Lower leg skin (tissue), 4 donors: ENCODE measurements around the gene GARS1. TPM values are rescaled to one million over a fixed set of nuclear protein-coding genes. Genes with fewer than 3 reads are reported as not detected.

Experiments
- DNase-seq, 2 donors: peaks; one replicate each; pipeline ENCODE4 v3.0.0-alpha.2; 2019; ENCODE audit warnings: low spot score in 2 of 2
- H3K4me3 ChIP-seq: fragments of 200-600 bp; sonication (generic); 2 replicates; pipeline ENCODE4 v1.5.1; 2017; ENCODE audit warnings: mild to moderate bottlenecking, low read depth; ENCODE audit not compliant: poor library complexity, severe bottlenecking
- POLR2A ChIP-seq, 2 donors: fragments of 450-650 bp; IDR thresholded peaks; one replicate each; pipeline ENCODE4 v1.6.1; 2016 to 2017; ENCODE audit warnings: antibody characterized with exemption in 2 of 2, mild to moderate bottlenecking in 1 of 2, moderate library complexity in 1 of 2
- WGBS, 2 donors: methylation state at CpG; one replicate each; pipeline ENCODE4 v1.1.5; 2018; 5-methylcytosine and 5-hydroxymethylcytosine counted together
- intact Hi-C: fragments of 100-400 bp; cut with DNase I; formaldehyde crosslinking; loops from one replicate; pipeline ENCODE4 v1.15.0; 2023; ENCODE audit warnings: low total_unique reads
- total RNA-seq, 4 donors: library from RNA; depleted of rRNA; stranded (reverse); fragments of >200 nt; gene quantifications; one replicate each; pipeline ENCODE4 v1.1.0, GENCODE V29; 2016
- TF ChIP-seq, protein P1 (sequence below), 3 donors: fragments of 450-650 bp; IDR thresholded peaks; one replicate each; pipeline ENCODE4 v1.5.1; 2016; ENCODE audit warnings: antibody characterized with exemption in 3 of 3, mild to moderate bottlenecking in 3 of 3, moderate library complexity in 2 of 3

The GARS1 gene
- total RNA-seq, 4 donors from 2014 or later, result 73.2 to 107 (median 99.8) TPM

DNA sequence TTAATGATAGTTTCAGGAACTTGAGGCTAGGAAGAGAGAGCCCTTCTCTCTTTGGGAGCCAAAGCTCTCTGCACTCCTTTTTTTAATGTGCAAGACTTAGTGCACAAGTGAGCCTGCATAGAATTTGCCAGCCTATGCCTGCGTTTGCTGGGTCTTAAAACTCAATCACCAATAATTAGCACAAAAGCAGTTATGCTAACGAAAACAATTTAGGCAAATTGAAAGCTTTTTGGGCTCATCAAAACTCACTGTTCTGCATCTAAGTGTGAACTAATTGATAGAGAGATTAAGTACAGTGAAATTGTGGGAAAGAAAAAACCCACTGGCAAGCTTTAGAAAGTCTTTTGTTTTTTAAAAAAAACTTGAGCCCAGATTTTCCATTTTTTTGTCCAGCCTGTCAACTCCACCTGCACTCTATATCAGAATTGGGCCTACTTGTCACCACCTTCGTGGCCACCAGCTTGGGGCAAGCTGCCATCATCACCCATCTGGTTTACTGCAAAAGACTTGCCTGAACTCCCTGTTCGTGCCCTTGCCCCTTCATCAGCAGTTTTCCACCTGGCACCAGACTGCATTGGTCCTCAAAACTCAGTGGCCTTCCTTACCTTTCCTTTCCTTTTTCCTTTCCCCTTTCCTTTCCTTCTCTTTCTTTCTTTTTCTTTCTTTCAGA is 49.7 kb downstream of the GARS1 start:
- TF ChIP-seq POLR2A (IDR thresholded peaks at IDR 0.05), result no peak
- TF ChIP-seq, protein P1, sequence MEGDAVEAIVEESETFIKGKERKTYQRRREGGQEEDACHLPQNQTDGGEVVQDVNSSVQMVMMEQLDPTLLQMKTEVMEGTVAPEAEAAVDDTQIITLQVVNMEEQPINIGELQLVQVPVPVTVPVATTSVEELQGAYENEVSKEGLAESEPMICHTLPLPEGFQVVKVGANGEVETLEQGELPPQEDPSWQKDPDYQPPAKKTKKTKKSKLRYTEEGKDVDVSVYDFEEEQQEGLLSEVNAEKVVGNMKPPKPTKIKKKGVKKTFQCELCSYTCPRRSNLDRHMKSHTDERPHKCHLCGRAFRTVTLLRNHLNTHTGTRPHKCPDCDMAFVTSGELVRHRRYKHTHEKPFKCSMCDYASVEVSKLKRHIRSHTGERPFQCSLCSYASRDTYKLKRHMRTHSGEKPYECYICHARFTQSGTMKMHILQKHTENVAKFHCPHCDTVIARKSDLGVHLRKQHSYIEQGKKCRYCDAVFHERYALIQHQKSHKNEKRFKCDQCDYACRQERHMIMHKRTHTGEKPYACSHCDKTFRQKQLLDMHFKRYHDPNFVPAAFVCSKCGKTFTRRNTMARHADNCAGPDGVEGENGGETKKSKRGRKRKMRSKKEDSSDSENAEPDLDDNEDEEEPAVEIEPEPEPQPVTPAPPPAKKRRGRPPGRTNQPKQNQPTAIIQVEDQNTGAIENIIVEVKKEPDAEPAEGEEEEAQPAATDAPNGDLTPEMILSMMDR (IDR thresholded peaks at IDR 0.05), result no peak
- intact Hi-C loops, result no loop called here
- H3K4me3 ChIP-seq, result no peak overlapping the region
- DNase-seq, result peak in 1 of 2 donors; percentile 43
- WGBS, 2 donors, result 84 to 90% methylated on average over 4 of the region's 4 CpGs

DNA sequence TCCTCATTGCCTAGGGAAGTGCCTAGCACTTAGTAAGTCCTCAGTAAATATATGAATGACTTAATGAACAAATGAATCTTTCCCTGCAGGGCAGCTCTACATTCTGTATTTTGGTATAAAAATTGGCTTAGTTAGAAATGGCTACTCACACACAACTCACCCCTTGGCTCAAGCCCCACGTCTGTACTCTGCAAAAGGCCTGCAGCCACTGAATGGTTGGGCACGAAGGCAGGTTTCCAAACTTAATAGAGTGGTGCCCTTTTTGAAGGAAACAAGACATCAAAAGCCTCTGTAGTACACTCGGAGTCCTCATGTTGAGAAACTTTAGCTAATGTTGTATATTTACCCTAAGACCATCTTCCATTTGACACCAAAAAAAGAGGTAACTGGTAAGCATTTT is 51.0 kb downstream of the GARS1 start:
- TF ChIP-seq POLR2A (IDR thresholded peaks at IDR 0.05), result no peak
- TF ChIP-seq, protein P1 (IDR thresholded peaks at IDR 0.05), result no peak
- 77 to 82% methylated on average over 3 of the region's 3 CpGs for WGBS, 2 donors
- DNase-seq, result peak in 1 of 2 donors; percentile 10
- intact Hi-C loops, result no loop called here
- H3K4me3 ChIP-seq, result no peak overlapping the region

DNA sequence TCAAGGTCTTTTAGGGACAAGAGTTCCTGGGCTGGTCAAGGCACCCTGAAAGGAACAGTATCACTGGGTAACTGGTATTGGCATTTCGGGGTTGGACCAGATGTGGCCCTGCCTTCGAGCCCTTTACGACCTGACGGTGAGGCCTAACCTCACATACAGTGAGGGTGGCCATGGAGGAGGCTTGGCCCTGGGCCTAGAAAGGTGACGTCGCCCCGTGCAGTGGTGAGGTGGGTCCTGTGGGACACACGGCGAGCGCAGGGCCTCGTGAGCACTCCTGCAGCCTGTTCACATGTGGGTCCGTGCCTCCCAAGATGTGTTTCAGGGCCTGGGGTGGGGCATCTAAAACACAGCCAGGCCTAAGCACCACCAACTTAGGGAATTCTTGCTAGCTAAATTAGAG is 51.5 kb downstream of the GARS1 start:
- no peak overlapping the region for H3K4me3 ChIP-seq
- TF ChIP-seq, protein P1 (IDR thresholded peaks at IDR 0.05), result no peak
- no peak for TF ChIP-seq POLR2A (IDR thresholded peaks at IDR 0.05)
- peak; percentile 3 to 82 for DNase-seq
- intact Hi-C loops, result no loop called here
- WGBS, 2 donors, result 82 to 94% methylated on average over 12 of the region's 12 CpGs

DNA sequence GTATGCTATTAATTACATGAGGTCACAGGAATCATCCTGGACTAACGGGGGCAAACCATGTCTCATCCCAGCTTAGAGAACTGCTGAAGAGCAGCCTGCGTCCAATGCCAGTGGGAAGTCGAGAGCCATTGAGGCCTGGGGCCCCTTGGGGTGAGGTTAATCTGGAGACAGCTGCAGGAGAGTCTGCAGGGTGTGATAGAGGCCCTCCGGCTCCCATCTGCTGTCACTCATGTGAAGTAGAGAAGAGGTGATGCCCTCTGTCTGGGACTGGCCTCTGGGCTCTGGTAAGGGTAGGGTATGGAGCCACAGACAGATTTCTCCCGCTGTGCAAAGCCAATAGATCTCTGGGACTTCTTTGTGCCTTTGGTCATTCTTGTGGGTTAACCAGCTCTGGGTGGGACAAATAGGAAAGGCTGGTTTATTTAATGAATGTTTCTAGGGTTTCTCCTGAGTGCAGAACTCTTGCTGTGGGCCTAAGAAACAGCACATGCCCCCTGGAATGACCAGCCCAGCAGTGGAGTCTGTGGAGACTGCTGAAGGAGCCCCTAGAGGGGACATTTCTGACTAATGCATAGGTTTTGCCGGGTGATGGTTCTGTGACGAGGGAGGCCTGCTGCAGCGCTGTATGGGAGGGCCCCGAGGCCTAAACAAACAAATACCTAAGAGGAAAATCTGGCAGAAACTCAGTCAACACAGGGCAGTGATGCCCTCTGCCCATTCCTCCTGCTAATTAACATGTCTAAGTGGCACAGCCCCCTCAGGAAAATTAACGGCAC is 53.1 kb downstream of the GARS1 start:
- no peak overlapping the region for H3K4me3 ChIP-seq
- DNase-seq, result peak in 1 of 2 donors; percentile 40
- intact Hi-C loops, result no loop called here
- TF ChIP-seq, protein P1 (IDR thresholded peaks at IDR 0.05), result no peak
- 87 to 90% methylated on average over 10 of the region's 10 CpGs for WGBS, 2 donors

DNA sequence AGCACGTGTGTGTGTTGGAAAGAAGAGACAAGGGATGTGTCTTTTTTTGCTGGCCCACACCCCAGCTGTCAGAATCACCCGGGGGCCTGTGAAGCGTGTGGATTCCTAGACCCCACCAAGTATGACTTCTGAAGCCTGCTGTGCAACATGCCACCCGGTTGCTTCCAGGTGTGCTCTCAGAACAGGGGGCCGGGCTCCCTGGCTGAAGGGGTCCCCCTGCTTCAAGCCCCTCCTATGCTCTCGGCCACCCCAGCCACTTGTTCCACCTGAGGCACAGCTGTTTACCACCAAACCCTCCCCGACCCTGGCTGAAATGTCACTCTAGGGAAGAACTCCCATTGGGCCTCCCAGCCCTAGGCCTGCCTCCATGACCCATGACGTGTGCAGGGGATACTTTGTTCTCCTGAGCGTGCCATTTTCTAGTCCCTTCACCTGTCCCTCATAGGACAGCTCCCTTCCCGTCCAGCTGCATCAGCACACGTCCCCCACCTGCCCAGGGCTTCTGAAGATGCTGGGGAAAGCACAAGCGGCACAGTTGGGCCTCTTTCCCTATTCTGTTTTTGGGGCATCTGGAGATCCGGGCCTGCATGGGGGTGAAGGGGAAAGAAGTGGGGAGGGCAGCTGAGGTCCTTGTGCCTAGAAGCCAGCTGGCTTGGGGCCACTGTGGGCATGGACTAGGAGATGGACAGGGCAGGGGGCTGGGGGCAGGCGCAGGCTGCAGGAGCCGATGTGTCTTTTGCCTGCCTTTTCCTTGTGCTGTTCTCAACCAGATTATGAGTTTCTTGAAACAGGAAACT is 54.3 kb downstream of the GARS1 start:
- TF ChIP-seq, protein P1 (IDR thresholded peaks at IDR 0.05), result no peak
- no peak for TF ChIP-seq POLR2A (IDR thresholded peaks at IDR 0.05)
- DNase-seq, result peak in 1 of 2 donors; percentile 77
- H3K4me3 ChIP-seq, result no peak overlapping the region
- intact Hi-C loops, result no loop called here
- 83 to 91% methylated on average over 14 to 15 of the region's 15 CpGs for WGBS, 2 donors
